Activated CD4-positive, CD25-positive, alpha-beta regulatory T cell treated with anti-CD3 and anti-CD28 coated beads, Interleukin-2, amount 50 U/mL, for 72 hours (primary cell): ENCODE results near the gene CA9.

Source experiments
- DNase-seq: peaks from one replicate; pipeline ENCODE4 v3.0.0; 2021

Gene CA9

DNA sequence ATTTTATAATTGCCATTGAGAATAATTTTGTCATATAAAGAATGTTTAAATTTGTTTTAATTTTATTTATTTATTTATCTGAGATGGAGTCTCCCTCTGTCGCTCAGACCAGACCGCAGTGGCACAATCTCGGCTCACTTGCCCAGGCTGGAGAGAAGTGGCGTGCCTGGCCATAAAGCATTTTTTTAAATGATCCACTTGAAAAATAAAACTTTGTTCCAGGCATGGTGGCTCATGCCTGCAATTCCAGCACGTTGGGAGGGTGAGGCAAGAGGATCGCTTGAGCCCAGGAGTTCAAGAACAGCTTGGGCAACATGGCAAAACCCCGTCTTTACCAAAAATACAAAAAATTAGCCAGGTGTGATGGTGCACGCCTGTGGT is 20.9 kb upstream of the CA9 start:
- DNase-seq, result no peak

DNA sequence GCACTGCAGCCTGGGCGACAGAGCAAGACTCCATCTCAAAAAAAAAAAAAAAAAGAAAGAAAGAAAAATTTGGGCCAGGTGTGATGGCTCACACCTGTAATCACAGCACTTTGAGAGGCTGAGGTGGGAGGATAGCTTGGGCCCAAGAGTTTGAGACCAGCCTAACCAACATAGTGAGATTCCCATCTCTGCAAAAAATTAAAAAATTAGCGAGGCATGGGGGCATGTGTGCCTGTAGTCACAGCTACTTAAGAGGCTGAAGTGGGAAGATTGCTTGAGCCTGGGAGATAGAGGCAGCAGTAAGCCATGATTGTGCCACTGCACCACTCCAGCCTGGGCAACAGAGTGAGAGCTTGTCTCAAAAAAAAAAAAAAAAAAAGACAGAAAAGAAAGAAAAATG is 20.1 kb upstream of the CA9 start:
- no peak for DNase-seq

DNA sequence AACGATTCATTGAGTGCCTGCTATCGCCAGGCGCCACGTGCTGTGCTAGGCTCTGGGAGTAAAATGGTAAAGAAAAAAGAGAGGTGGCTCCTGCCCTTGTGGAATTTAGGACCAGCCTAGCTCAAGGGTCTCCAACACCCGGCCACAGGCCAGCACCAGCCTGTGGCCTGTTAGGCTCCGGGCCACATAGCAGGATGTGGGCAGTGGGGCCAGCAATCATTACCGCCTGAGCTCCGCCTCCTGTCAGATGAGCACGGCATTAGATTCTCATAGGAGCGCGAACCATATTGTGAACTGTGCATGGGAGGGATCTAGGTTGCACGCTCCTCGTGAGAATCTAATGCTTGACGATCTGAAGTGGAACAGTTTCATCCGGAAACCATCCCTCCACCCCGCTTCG is 17.4 kb upstream of the CA9 start:
- DNase-seq, result no peak

DNA sequence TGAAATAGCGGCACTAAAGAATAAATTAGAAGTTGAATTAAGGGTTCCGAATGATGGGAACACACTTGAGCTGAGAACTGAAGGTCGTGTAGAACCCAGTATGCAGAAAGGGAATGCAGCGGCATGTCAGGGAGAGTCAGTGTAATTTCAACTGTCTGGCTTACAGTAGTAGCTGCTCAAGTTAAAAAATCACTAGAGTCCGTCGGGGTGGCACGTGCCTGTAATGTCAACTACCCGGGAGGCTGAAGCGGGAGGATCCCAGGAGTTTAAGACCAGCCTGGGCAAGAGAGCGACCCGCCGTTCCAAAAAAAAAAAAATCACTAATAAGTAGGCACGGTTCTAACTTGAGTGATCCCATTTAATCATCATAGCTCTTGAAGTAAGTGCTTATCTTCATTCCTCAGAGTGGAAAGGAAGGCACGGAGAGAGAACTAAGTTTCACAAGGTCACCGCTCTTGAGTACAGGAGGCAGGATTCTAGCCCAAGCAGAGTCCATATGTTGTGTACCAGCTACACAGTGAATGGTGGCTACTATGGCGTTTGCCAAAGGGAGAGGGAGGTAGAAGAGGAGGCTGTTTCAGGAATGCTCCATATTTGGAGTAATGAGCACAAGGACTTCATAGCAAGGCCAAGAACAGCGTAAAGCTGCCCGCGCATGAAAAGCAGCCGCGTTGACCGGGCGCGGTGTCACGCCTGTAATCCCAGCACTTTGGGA is 16.7 kb upstream of the CA9 start:
- DNase-seq, result no peak

DNA sequence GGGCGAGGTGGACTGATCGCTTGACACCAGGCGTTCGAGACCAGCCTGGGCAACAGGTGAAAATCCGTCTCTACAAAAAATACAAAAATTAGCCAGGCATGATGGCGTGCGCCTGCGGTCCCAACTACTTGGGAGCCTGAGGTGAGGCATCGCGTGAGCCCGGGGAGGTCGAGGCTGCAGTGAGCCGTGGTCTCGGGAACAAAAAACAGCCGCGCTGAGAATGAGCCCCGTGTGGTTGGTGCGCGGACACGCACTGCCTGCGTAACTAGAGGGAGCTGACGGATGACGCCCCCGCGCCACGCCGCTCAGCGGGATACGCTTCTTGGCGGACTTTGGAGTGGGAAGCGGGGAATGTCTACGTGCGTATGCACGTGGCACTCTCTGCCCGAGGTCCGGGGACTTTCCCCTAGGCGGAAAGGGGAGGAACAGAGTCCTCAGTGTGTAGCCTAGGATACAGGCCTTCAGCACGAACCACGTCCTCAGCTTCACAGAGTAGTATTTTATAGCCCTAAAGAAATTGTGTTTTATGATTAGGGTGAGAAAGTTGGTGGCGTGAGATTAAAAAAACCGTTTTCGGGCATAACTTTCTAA is 16.1 kb upstream of the CA9 start, which contains the start of gene RMRP:
Gene RMRP (minus strand): TSS at position 474 of the 591 bp plus-strand sequence.
- DNase-seq, result peak; percentile 83

DNA sequence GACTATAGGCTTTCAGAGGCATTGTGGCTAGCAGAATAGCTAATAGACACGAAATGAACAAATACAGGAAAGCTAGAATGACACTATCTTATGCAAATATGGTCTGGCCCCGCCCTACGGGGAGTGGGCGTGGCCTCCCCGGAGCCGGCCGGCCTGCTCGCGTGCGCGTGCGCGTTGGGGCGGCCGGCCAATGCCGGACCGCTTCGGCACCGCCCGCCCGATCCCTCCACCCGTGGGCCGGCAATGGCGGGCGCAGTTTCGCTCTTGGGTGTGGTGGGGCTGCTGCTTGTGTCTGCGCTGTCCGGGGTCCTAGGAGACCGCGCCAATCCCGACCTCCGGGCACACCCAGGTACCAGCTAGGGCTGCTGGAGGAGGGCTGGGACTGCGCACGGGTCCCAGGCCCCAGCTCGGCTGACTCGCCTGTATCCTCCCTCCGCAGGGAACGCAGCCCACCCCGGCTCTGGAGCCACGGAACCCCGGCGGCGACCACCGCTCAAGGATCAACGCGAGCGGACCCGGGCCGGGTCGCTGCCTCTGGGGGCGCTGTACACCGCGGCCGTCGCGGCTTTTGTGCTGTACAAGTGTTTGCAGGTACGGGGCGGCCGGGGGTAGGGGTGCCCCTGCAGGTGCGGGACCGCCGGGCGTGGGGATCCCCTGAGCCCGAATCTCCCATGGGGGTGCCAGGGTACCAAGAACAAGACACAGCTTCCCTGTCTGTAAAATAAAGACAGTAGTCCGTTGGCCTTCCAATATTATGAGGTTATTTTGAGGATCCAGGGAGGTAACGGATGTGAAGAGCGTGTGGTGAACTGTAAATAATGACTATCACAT is 15.4 kb upstream of the CA9 start, which contains the start of gene CCDC107:
Gene CCDC107 (plus strand): TSS at position 156 of the 831 bp plus-strand sequence. CDS start 88 bp downstream, at position 244.
- peak; percentile 90 for DNase-seq

DNA sequence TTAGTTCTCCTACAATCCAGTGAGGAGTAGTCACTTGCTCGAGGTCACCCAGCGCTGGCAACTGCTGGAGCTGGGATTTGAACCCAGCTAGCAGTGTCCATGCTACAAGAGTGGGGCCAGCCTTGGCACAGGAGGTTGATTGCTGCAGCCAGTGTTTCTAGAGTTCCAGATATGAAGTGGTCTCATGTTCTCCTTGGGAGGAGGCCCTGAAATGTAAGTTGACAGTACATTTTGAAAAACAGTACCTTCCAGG is 14.8 kb upstream of the CA9 start:
- no peak for DNase-seq

DNA sequence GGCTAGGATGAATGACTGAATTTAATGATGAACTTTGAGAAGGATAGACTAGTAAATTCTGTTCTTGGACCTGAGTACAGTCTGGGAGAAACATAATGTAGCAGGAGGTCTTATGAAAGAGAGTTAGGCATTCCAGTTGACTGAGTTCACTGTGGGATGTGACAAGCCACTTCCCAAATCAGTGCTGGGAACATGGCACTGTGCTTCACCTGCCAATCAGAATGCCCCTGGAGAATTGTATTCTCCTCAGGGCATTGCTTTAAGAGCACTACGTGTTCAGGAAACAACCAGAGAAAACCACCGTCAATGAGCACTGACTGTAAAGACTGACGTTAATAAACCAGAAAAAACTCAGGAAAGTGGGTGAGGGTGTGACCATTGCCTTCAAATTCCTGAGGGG is 14.4 kb upstream of the CA9 start:
- DNase-seq, result no peak

DNA sequence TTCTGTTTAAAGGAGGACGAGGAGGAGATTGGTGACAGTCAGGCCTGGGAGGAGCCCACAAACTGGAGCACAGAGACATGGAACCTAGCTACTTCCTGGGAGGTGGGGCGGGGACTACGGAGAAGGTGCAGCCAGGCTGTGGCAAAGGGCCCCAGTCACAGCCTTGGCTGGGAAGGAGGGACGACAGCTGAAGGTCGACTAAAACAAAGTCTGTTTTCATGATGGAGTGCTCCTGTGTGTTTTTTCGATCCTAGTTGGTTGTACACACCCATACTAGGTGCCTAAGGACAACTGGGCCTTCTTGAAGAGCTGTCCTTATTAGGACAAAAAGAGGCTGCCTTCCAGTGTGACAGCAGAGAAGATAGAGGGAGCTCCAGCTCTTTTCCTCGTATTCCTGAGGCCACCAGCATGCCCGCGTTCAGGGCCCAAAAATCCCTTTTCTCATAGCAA is 12.7 kb upstream of the CA9 start:
- DNase-seq, result no peak

DNA sequence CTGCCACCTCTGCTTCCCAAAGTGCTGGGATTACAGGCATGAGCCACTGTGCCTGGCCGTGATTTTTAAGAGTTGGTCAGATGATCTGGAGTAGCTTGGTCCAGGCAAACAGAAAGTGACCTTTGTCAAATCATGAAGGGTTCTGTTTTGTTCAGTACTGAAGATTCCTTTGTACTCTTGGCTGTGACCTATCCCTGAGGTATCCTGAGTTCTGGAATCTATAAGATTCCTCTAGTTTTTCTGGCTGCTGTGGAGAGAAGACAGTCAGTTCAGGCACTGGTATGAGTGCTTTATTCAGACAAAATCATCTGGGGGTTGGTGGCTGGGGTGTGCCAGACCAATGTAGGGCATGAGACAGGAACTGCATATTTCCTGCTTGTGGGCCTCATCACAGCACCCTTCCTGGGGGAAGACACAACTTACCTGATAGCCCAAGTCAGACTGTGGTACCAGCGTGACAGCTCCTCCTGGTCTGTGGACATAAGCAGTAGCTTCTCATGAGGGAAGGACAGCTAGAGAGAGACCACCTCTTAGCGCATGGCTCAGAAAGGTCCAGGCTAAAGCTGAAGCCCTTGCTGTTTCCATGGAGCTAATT is 11.9 kb upstream of the CA9 start:
- DNase-seq, result no peak

DNA sequence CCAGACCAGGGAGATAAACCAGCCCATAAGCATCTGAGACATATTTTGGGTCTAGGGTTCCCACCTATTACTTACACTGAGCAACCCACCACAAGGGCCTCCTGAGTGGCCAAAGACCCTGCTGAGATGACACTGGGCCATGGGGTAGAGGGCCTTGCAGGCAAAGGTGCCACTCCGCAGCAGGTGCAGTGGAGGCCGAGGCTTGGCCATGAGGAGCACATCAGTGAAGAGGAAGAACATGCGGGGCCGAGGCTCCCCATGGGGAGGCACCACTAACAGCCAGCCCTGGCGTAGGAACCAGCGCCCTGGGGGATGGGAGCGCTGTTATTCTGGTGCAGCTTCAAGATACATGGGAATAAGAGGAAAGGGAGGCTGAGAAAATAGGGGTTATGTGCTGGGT is 11.3 kb upstream of the CA9 start:
- no peak for DNase-seq

DNA sequence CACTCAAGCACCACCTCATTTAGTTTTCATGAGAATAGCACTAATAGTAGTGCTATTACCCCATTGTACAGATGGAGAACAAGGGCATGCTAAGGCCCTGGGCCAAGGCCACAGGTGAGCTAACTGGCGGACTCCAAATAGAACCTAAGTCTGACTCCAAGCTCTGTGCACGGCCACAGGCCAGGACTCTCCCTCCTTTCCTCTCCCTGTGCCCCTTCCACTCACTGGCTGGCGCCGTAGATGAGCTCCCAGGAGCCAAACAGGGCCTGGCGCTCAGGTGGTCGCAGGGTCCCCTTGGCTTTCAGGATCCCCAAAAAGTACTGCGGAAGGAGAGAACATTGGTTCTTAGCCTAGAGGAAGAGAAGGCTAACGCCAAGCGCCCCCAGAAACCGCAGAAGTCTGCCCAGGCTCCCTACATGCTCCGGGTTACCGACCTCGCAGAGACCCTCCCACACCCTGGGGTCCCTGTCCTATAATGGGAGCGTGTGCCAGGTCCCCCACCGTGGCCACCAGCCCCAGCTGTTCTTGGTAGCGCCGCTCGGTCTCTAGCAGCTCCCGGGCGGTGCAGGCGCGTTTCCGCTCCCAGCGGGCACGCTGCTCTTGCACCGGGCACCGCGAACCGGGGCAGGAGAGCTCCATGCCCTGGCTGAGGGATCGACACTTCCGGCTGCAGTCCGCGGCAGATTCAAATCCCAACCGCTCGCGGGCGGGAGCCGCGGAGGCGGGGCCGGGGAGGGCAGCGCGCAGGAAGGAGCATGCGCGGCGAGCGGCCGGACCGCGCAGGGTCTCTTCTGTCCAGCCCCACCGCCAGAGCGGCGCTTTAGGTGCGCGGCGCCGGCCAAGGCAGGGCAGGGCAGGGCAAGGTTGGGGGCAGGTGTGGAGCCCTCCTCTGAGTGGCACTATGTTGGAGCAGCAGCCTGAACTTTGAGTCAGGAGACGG is 8.9 kb upstream of the CA9 start, which contains the start of gene ARHGEF39:
Gene ARHGEF39 (minus strand): TSS at position 665 of the 940 bp plus-strand sequence. CDS start 26 bp downstream, at position 639.
- peak; percentile 76 for DNase-seq

DNA sequence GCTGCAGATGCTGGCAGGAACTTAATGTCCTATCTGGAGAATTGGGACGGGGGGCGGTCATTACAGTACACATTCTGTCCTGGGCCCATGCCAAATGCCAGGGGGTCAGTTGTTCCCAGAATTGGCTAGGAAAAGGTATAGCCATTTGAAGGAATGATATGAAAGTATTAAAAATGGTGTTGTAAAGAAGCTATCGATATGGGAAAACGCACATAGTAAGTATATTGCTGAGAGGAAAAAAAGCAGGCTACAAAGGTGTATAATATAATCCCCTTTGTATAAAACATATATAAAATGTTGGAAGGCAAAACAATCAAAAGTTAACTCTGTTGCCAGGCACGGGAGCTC is 8.3 kb upstream of the CA9 start:
- no peak for DNase-seq

DNA sequence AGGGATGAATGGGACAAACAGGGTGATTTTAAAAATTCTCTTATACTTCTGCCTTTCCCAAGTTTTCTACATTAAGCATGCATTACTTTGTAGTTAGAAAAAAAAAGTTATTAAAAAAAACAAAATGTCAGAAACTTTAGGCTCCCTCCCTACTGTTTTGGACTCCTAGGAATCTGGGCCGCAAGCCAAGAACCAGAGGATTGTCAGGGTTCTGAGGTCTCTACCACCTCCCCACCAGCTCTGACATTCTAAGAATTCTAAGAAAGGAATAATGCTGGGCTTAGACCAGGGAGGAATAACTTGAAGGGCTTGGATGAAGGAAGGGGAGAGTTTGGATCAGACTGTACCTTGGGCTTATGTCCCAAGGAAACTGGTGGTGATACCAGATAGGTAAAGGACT is 7.7 kb upstream of the CA9 start:
- DNase-seq, result no peak

DNA sequence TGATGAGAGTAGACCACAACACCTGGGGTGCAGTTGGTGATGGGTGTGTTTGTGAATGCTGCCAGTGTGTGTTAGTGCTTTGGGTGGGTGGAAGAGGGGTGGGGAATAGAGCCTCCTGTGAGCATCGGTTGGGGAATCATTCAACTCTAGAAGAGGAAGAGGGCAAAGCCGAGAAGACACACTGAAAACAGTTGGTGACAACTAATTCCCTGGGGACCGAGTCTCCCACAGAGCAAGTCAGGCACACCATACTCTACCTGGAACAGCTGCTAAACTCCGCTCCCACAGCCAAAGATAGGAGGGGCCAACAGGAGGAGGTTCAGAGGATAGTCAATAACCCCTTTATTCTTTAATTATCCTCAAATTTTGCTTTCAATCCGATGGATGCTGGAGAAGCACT is 7.2 kb upstream of the CA9 start:
- no peak for DNase-seq

DNA sequence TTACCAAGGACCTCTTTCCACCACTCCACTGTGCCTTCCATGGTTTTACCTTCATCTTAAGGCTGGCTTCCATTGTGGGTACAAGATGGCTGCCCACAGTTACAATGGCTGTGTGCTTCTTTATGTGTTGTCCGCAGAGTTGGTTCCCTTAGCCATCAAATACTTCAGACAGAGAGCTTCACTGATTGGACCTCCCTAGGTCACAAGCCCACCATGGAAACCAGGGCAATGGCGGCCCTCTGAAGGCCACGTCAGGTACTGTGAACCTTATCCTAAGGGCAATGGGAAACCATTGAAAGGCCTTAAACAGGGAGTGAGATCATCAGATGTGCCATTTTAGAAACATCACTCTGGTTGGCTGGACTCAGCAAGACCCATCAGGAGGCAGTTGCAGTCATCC is 5.8 kb upstream of the CA9 start:
- DNase-seq, result no peak

DNA sequence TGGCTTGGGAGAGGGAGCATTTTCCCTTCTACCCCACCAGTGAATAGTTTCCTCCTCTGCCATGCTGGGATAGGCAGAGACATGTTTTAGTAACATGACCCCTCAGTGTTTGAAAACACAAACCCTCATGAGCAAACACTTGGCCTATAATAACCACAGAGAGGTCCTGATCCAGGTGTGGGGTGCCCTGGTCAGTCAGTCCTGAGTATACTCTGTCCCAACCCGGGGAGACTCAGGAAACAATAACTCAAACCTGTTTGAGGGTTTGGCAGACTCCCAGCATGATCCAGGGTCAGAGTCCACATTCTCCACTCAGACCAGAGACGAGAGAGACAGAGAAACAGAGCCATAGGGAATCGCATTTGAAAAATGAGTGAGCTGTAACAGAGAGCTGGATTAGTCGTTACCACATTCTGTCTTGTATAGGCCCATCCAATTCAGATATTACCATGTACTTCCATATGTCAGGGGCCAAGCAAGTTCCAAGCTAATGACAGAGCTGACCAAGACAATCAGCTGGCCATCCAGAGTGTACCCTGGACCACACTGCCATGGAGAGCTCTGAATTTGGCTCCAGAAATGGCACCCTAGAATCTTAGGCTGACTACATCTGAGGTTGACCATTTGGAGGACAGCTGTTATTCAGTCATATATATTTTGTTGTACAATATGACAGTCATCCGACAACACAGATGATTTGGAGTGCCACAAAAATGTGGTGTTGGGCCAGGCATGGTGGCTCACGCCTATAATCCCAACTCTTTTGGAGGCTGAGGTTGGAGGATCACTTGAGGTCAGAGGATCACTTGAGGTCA is 4.2 kb upstream of the CA9 start:
- DNase-seq, result no peak

DNA sequence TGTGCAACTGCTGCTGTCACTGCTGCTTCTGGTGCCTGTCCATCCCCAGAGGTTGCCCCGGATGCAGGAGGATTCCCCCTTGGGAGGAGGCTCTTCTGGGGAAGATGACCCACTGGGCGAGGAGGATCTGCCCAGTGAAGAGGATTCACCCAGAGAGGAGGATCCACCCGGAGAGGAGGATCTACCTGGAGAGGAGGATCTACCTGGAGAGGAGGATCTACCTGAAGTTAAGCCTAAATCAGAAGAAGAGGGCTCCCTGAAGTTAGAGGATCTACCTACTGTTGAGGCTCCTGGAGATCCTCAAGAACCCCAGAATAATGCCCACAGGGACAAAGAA is 265 bp downstream of the CA9 start:
- no peak for DNase-seq

DNA sequence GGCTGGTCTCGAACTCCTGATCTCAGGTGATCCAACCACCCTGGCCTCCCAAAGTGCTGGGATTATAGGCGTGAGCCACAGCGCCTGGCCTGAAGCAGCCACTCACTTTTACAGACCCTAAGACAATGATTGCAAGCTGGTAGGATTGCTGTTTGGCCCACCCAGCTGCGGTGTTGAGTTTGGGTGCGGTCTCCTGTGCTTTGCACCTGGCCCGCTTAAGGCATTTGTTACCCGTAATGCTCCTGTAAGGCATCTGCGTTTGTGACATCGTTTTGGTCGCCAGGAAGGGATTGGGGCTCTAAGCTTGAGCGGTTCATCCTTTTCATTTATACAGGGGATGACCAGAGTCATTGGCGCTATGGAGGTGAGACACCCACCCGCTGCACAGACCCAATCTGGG is 1.5 kb downstream of the CA9 start:
- no peak for DNase-seq

DNA sequence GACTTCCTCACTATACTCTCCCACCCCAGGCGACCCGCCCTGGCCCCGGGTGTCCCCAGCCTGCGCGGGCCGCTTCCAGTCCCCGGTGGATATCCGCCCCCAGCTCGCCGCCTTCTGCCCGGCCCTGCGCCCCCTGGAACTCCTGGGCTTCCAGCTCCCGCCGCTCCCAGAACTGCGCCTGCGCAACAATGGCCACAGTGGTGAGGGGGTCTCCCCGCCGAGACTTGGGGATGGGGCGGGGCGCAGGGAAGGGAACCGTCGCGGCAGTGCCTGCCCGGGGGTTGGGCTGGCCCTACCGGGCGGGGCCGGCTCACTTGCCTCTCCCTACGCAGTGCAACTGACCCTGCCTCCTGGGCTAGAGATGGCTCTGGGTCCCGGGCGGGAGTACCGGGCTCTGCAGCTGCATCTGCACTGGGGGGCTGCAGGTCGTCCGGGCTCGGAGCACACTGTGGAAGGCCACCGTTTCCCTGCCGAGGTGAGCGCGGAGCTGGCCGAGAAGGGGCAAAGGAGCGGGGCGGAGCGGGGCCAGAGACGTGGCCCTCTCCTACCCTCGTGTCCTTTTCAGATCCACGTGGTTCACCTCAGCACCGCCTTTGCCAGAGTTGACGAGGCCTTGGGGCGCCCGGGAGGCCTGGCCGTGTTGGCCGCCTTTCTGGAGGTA is 2.1 kb downstream of the CA9 start:
- peak; percentile 46 for DNase-seq

DNA sequence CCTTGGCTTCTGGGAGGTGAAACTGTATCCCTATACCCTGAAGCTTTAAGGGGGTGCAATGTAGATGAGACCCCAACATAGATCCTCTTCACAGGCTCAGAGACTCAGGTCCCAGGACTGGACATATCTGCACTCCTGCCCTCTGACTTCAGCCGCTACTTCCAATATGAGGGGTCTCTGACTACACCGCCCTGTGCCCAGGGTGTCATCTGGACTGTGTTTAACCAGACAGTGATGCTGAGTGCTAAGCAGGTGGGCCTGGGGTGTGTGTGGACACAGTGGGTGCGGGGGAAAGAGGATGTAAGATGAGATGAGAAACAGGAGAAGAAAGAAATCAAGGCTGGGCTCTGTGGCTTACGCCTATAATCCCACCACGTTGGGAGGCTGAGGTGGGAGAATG is 5.4 kb downstream of the CA9 start:
- DNase-seq, result no peak
